OCI-LY7 (cell line): ENCODE results near the gene TSTD2.

Experiments
- EZH2phosphoT487 ChIP-seq: fragments of 200-600 bp; sonication (generic); IDR thresholded peaks from 2 replicates; pipeline ENCODE4 v1.6.1; 2018; ENCODE audit warnings: low read depth, borderline replicate concordance, mild to moderate bottlenecking, mixed run types, antibody characterized with exemption, low read length, moderate library complexity, mixed read lengths
- TF ChIP-seq, protein P1 (sequence below): fragments of 200-600 bp; sonication (generic); conservative IDR thresholded peaks from 2 replicates; pipeline ENCODE4 v1.5.1; 2014; ENCODE audit warnings: mild to moderate bottlenecking, antibody characterized with exemption, low read length, moderate library complexity, mixed read lengths

DNA sequence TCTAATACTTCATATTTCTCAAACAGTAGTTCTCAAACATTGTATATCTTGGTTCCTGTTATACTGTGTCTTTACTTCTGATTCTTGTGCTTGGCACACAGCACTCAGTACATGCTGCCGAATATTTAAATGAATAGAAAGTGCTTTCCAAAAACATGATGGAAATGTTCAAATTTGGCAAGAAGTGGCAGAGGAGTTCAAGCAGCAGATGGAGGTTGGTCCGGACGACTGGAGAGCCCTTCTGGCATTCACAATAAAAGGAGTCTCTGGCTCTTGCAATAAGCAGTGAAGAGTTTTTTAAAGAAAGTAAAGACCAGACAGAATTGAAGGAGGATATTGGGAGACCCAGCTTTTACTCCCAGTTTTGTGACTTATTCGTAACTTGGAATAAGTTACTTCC, 36.3 kb downstream of the TSTD2 start:
- TF ChIP-seq, protein P1, sequence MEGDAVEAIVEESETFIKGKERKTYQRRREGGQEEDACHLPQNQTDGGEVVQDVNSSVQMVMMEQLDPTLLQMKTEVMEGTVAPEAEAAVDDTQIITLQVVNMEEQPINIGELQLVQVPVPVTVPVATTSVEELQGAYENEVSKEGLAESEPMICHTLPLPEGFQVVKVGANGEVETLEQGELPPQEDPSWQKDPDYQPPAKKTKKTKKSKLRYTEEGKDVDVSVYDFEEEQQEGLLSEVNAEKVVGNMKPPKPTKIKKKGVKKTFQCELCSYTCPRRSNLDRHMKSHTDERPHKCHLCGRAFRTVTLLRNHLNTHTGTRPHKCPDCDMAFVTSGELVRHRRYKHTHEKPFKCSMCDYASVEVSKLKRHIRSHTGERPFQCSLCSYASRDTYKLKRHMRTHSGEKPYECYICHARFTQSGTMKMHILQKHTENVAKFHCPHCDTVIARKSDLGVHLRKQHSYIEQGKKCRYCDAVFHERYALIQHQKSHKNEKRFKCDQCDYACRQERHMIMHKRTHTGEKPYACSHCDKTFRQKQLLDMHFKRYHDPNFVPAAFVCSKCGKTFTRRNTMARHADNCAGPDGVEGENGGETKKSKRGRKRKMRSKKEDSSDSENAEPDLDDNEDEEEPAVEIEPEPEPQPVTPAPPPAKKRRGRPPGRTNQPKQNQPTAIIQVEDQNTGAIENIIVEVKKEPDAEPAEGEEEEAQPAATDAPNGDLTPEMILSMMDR, result no peak
- no peak for TF ChIP-seq EZH2phosphoT487
